Measurements from ENCODE around the gene TPM4.
A peak's percentile ranks its signal among the peaks of the same experiment; 100 is the strongest.
"Not testable (repeated sequence)": the region's sequence is repeated elsewhere in the genome, so short reads cannot be mapped to it uniquely, and the experiment has no call there.

The TPM4 gene

GRCh38 chr19:16074488-16075365 is 1.6 kb upstream of the TPM4 start:
- DNase-seq, result no peak

GRCh38 chr19:16075430-16076153 is 703 bp upstream of the TPM4 start:
- no peak for DNase-seq

- no peak for DNase-seq
Measured at GRCh38 chr19:16076958-16077611, 790 bp downstream of the TPM4 start.

- DNase-seq, result no peak
Measured at GRCh38 chr19:16077984-16078758, 1.9 kb downstream of the TPM4 start.

- peak; percentile 53 for DNase-seq
Measured at GRCh38 chr19:16078759-16079707, 2.7 kb downstream of the TPM4 start.

- DNase-seq, result no peak
Measured at GRCh38 chr19:16084067-16084685, 7.9 kb downstream of the TPM4 start.

- no peak for DNase-seq
Measured at GRCh38 chr19:16085115-16085514, 8.8 kb downstream of the TPM4 start.

- DNase-seq, result not testable (repeated sequence)
Measured at GRCh38 chr19:16087404-16087803, 11.1 kb downstream of the TPM4 start.

GRCh38 chr19:16087940-16088339 is 11.6 kb downstream of the TPM4 start:
- no peak for DNase-seq

GRCh38 chr19:16088351-16089009 is 12.2 kb downstream of the TPM4 start:
- no peak for DNase-seq

GRCh38 chr19:16089010-16089846 is 12.9 kb downstream of the TPM4 start:
- DNase-seq, result no peak

- no peak for DNase-seq
Measured at GRCh38 chr19:16091546-16092475, 15.5 kb downstream of the TPM4 start.

- DNase-seq, result no peak
Measured at GRCh38 chr19:16094360-16095070, 18.2 kb downstream of the TPM4 start.

- DNase-seq, result no peak
Measured at GRCh38 chr19:16095071-16095571, 18.8 kb downstream of the TPM4 start.

GRCh38 chr19:16096280-16096855 is 20.1 kb downstream of the TPM4 start:
- no peak for DNase-seq

GRCh38 chr19:16098416-16098768 is 22.1 kb downstream of the TPM4 start:
- no peak for DNase-seq

- DNase-seq, result no peak
Measured at GRCh38 chr19:16098821-16099220, 22.5 kb downstream of the TPM4 start.
